Smooth muscle cell (in vitro differentiated cells): ENCODE measurements around the gene ANXA6. TPM values are rescaled to one million over a fixed set of nuclear protein-coding genes. Genes with fewer than 3 reads are reported as not detected.
"Not testable (repeated sequence)": the region's sequence is repeated elsewhere in the genome, so short reads cannot be mapped to it uniquely, and the experiment has no call there.

ENCODE experiments used
- DNase-seq: peaks from one replicate; lab custom pipeline; 2025; ENCODE audit not compliant: unreplicated experiment; lab: John Stamatoyannopoulos, UW
- H2AFZ ChIP-seq: fragments of 200-600 bp; sonication (generic); 2 replicates; pipeline ENCODE4 v1.6.0; 2016; ENCODE audit warnings: antibody characterized with exemption, low read depth, mild to moderate bottlenecking
- H3F3A ChIP-seq: fragments of 200-600 bp; sonication (generic); 2 replicates; pipeline ENCODE4 v1.6.0; 2017; ENCODE audit warnings: antibody characterized with exemption, low read depth
- H3K27ac ChIP-seq: fragments of 200-600 bp; sonication (generic); 2 replicates; pipeline ENCODE4 v1.5.1; 2016; ENCODE audit warnings: low read depth, mild to moderate bottlenecking
- H3K27me3 ChIP-seq: fragments of 200-600 bp; sonication (generic); 2 replicates; pipeline ENCODE4 v1.6.1; 2016; ENCODE audit warnings: low read depth, mild to moderate bottlenecking
- H3K36me3 ChIP-seq: fragments of 200-600 bp; sonication (generic); 2 replicates; pipeline ENCODE4 v1.5.1; 2016; ENCODE audit warnings: low read depth
- H3K4me1 ChIP-seq: fragments of 200-600 bp; sonication (generic); 2 replicates; pipeline ENCODE4 v1.5.1; 2016; ENCODE audit warnings: low read depth
- H3K4me2 ChIP-seq: fragments of 200-600 bp; sonication (generic); 2 replicates; pipeline ENCODE4 v1.6.0; 2016; ENCODE audit warnings: mild to moderate bottlenecking
- H3K4me3 ChIP-seq: fragments of 200-600 bp; sonication (generic); 2 replicates; pipeline ENCODE4 v1.5.1; 2016; ENCODE audit warnings: mild to moderate bottlenecking
- H3K79me2 ChIP-seq: fragments of 200-600 bp; sonication (generic); 2 replicates; pipeline ENCODE4 v1.6.0; 2016; ENCODE audit warnings: low read depth, mild to moderate bottlenecking
- H3K9ac ChIP-seq: fragments of 200-600 bp; sonication (generic); 2 replicates; pipeline ENCODE4 v1.6.0; 2016; ENCODE audit warnings: low read depth
- H3K9me3 ChIP-seq: fragments of 200-600 bp; sonication (generic); replicated peaks from 2 replicates; pipeline ENCODE4 v1.5.1; 2016; ENCODE audit warnings: low read depth
- H4K20me1 ChIP-seq: fragments of 200-600 bp; sonication (generic); 2 replicates; pipeline ENCODE4 v1.6.0; 2016; ENCODE audit warnings: low read depth
- CTCF ChIP-seq: fragments of 200-600 bp; sonication (generic); IDR thresholded peaks from 2 replicates; pipeline ENCODE4 v1.5.1; 2017; ENCODE audit warnings: borderline replicate concordance, mild to moderate bottlenecking, antibody characterized with exemption; ENCODE audit not compliant: insufficient read depth, poor library complexity, severe bottlenecking
- WGBS: methylation state at CpG from one replicate; pipeline ENCODE4 v1.1.7; 2016; ENCODE audit warnings: low lambda C conversion rate; 5-methylcytosine and 5-hydroxymethylcytosine counted together
- polyA plus RNA-seq: library from polyadenylated mRNA; unstranded; fragments of >200 nt; fragmentation: Nextera tagmentation; extraction: Ambion mirVana; gene quantifications from 2 replicates; pipeline ENCODE4 v1.2.1, GENCODE V29; 2016
- total RNA-seq: library from RNA; depleted of rRNA; stranded (reverse); fragments of >200 nt; gene quantifications from 2 replicates; pipeline ENCODE4 v1.2.3, GENCODE V29; 2014

The ANXA6 gene
- total and polyA plus RNA-seq, 2 experiments from 2014 or later = 264 to 279 TPM

GRCh38 chr5:151198861-151199260 is 41.3 kb upstream of the ANXA6 start:
- H2AFZ ChIP-seq = no peak overlapping the region
- no peak overlapping the region for H3K9ac ChIP-seq
- no peak for TF ChIP-seq CTCF
- H3K79me2 ChIP-seq = no peaks in the 10 kb centered on the region
- no peaks in the 10 kb centered on the region for H3K9me3 ChIP-seq
- no peaks in the 10 kb centered on the region for H3K27me3 ChIP-seq
- no peaks in the 10 kb centered on the region for H3K4me1 ChIP-seq
- H4K20me1 ChIP-seq = no peaks in the 10 kb centered on the region
- no peak overlapping the region for H3K4me2 ChIP-seq
- no peak for DNase-seq
- no peak overlapping the region for H3K4me3 ChIP-seq
- no peaks in the 10 kb centered on the region for H3F3A ChIP-seq
- H3K36me3 ChIP-seq = no peaks in the 10 kb centered on the region
- WGBS = 87% methylated on average over 5 of the region's 5 CpGs
- no peak overlapping the region for H3K27ac ChIP-seq

- H3K79me2 ChIP-seq, H3K9me3 ChIP-seq, H3K4me3 ChIP-seq, H3K36me3 ChIP-seq, H3K27ac ChIP-seq, DNase-seq, H3K4me1 ChIP-seq, H3F3A ChIP-seq, H4K20me1 ChIP-seq, H3K27me3 ChIP-seq, H3K4me2 ChIP-seq, H3K9ac ChIP-seq, H2AFZ ChIP-seq: not testable (repeated sequence)
- 95% methylated on average over 9 of the region's 9 CpGs for WGBS
Observed at GRCh38 chr5:151197291-151197600, 39.7 kb upstream of the ANXA6 start.

- no peak for DNase-seq
- TF ChIP-seq CTCF = no peak
- Histone ChIP-seq H3K36me3 (no peaks in the 10 kb centered on the region), H3K27me3 (no peaks in the 10 kb centered on the region), H3K4me1 (no peaks in the 10 kb centered on the region), H3K79me2 (no peaks in the 10 kb centered on the region), H2AFZ (no peak overlapping the region), H4K20me1 (no peaks in the 10 kb centered on the region), H3K4me2 (no peak overlapping the region), H3K9ac (no peak overlapping the region), H3K27ac (no peak overlapping the region), H3F3A (no peaks in the 10 kb centered on the region), H3K4me3 (no peak overlapping the region), H3K9me3 (peaks cover 6% of the 10 kb centered on the region)
- WGBS = 90% methylated on average over 5 of the region's 5 CpGs
Observed at GRCh38 chr5:151196556-151197290, 39.1 kb upstream of the ANXA6 start.

GRCh38 chr5:151195622-151196021 is 38.0 kb upstream of the ANXA6 start:
- H3K79me2 ChIP-seq = no peaks in the 10 kb centered on the region
- no peak overlapping the region for H2AFZ ChIP-seq
- WGBS = 92% methylated on average over 5 of the region's 5 CpGs
- H3K4me1 ChIP-seq = no peaks in the 10 kb centered on the region
- no peak overlapping the region for H3K4me3 ChIP-seq
- no peaks in the 10 kb centered on the region for H3F3A ChIP-seq
- no peak overlapping the region for H3K27ac ChIP-seq
- no peak for TF ChIP-seq CTCF
- H3K4me2 ChIP-seq = no peak overlapping the region
- H3K27me3 ChIP-seq = no peaks in the 10 kb centered on the region
- no peak for DNase-seq
- H4K20me1 ChIP-seq = no peaks in the 10 kb centered on the region
- H3K36me3 ChIP-seq = no peaks in the 10 kb centered on the region
- no peak overlapping the region for H3K9ac ChIP-seq
- peaks cover 6% of the 10 kb centered on the region for H3K9me3 ChIP-seq
